Ammon's horn (tissue), 1 donor: Measurements from ENCODE around the gene SND1.
A peak's percentile ranks its signal among the peaks of the same experiment; 100 is the strongest.

Experiments used
- DNase-seq: peaks from one replicate; pipeline ENCODE4 v3.0.0-alpha.2; 2016; ENCODE audit warnings: low spot score

Gene SND1

GRCh38 chr7:127766831-127767459 lies 115.0 kb downstream of the SND1 start:
- DNase-seq: no peak

- DNase-seq: no peak
These were observed 116.2 kb downstream of the SND1 start for GRCh38 chr7:127768241-127768640.

- no peak for DNase-seq
These were observed 117.1 kb downstream of the SND1 start for GRCh38 chr7:127769137-127769536.

- DNase-seq: no peak
These were observed 117.9 kb downstream of the SND1 start for GRCh38 chr7:127769696-127770400.

GRCh38 chr7:127770885-127771284 lies 118.9 kb downstream of the SND1 start:
- no peak for DNase-seq

GRCh38 chr7:127771707-127772106 lies 119.7 kb downstream of the SND1 start:
- no peak for DNase-seq

GRCh38 chr7:127776776-127777386 lies 124.9 kb downstream of the SND1 start:
- DNase-seq: no peak

GRCh38 chr7:127780489-127780888 lies 128.5 kb downstream of the SND1 start:
- DNase-seq: no peak

GRCh38 chr7:127781081-127781480 lies 129.1 kb downstream of the SND1 start:
- no peak for DNase-seq

- no peak for DNase-seq
These were observed 130.1 kb downstream of the SND1 start for GRCh38 chr7:127782075-127782474.

- peak; percentile 20 for DNase-seq
These were observed 130.9 kb downstream of the SND1 start for GRCh38 chr7:127782654-127783559.

GRCh38 chr7:127786184-127786583 lies 134.2 kb downstream of the SND1 start:
- no peak for DNase-seq

GRCh38 chr7:127789031-127789430 lies 137.0 kb downstream of the SND1 start:
- no peak for DNase-seq

- DNase-seq: no peak
These were observed 139.6 kb downstream of the SND1 start for GRCh38 chr7:127791446-127792189.

GRCh38 chr7:127792528-127793342 lies 140.7 kb downstream of the SND1 start:
- peak; percentile 20 for DNase-seq

- no peak for DNase-seq
These were observed 141.6 kb downstream of the SND1 start for GRCh38 chr7:127793582-127793981.

GRCh38 chr7:127794136-127794535 lies 142.1 kb downstream of the SND1 start:
- DNase-seq: peak; percentile 25

GRCh38 chr7:127794551-127794950 lies 142.6 kb downstream of the SND1 start:
- DNase-seq: no peak

GRCh38 chr7:127798023-127798422 lies 146.0 kb downstream of the SND1 start:
- DNase-seq: peak; percentile 23

- DNase-seq: no peak
These were observed 146.9 kb downstream of the SND1 start for GRCh38 chr7:127798769-127799372.
